ENCODE data around the gene NUCB1.
"Not testable (repeated sequence)": the region's sequence is repeated elsewhere in the genome, so short reads cannot be mapped to it uniquely, and the experiment has no call there.

NUCB1 gene

GRCh38 chr19:48874303-48875135, 25.6 kb upstream of the NUCB1 start:
- no peak for DNase-seq

- not testable (repeated sequence) for DNase-seq
Measured at GRCh38 chr19:48876043-48876981, 23.8 kb upstream of the NUCB1 start.

DNA sequence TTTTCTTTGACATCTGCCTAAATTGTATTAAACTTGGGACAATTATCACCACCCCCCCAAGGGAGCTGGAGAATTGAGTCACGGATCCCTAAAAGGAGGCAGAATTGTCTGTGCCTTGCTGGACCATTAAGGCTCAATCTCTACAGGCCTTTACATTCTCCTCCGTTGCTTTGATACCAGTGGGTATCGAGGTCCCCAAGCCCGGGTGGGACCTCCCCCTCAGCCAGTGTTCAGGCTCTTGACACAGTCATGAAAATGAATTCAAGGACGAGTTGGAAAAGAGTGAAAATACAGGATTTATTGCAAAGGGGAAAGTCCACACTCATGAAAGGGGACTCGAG, 22.3 kb upstream of the NUCB1 start:
- no peak for DNase-seq

GRCh38 chr19:48878196-48879024, 21.7 kb upstream of the NUCB1 start:
- DNase-seq: no peak

GRCh38 chr19:48879025-48879637, 21.0 kb upstream of the NUCB1 start:
- no peak for DNase-seq

DNA sequence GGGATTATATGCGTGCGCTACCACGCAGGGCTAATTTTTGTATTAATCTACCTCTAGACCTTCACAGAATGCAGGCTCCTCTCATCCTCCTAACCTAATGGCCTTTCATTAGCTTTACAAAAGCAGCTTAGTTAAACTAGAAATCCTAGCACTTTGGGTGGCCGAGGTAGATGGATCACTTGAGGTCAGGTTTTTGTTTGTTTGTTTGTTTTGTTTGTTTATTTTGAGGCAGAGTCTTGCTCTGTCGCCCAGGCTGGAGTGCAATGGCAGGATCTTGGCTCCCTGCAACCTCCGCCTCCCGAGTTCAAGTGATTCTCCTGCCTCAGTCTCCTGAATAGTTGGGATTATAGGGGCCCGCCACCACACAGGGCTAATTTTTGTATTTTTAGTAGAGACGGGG, 20.4 kb upstream of the NUCB1 start:
- not testable (repeated sequence) for DNase-seq

DNA sequence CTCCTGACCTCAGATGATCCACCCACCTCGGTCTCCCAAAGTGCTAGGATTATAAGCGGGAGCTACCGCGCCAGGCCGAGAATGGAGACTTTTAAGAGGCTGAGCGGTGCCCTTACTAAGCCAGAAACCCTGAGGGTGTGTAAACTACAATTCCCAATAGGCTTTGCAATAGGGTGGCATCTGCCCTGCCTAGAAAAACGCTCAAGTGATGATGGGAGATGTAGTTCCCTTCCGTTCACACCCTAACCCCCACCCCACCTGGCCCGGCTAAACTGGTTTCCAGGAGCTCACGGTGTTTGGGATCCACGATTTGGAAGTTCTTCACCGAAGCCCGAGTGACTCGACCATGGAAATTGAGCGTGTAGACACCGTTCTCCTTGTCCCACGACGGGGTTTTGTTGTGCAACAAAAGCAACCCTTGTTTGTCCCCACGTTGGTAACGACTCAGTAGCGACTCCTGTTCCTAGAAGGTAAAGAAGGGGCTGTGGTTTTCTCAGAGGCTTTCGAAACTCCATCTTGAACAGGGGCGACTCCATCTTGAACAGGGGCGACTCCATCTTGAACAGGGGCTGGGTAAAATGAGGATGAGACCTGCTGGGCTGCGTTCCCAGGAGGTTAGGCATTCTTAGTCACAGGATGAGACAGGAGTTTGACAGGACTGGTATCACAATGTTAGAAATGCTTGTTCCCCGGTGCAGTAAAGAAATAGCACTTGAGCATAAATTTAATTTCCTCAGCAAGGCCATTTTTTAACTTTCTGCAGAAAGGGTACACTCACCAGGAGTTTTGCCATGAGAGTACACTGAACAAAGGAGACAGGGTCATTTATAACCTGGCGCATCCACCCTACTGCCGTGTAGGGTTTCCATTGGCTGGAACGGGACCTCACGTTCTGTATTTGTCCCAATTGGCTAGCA, 18.1 kb upstream of the NUCB1 start:
- no peak for DNase-seq

GRCh38 chr19:48883726-48884125, 16.4 kb upstream of the NUCB1 start:
- no peak for DNase-seq

- DNase-seq: no peak
Measured at GRCh38 chr19:48887861-48888612, 12.1 kb upstream of the NUCB1 start.

- not testable (repeated sequence) for DNase-seq
Measured at GRCh38 chr19:48889496-48889895, 10.6 kb upstream of the NUCB1 start.

GRCh38 chr19:48890551-48890950, 9.6 kb upstream of the NUCB1 start:
- DNase-seq: no peak

DNA sequence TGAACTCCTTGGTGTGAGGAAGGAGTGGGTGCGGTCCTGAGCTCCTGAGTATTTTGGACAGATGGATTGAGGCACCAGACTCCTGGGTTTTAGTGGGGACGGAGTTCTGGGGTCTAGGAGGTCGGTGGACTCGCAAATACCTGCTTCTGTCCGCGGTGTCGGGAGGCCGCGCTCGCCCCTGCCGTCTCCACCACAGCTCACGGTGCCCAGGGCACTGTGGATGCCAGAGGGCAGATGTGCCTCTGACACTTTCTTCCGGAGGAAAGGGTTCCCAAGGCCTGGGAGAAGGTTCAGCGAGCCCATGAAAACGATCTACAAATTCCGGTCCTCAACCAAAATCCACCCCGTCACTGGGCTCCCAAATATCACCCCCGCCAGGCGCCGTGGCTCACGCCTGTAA, 4.9 kb upstream of the NUCB1 start:
- DNase-seq: no peak

- DNase-seq: no peak
Measured at GRCh38 chr19:48896191-48896720, 3.9 kb upstream of the NUCB1 start.

DNA sequence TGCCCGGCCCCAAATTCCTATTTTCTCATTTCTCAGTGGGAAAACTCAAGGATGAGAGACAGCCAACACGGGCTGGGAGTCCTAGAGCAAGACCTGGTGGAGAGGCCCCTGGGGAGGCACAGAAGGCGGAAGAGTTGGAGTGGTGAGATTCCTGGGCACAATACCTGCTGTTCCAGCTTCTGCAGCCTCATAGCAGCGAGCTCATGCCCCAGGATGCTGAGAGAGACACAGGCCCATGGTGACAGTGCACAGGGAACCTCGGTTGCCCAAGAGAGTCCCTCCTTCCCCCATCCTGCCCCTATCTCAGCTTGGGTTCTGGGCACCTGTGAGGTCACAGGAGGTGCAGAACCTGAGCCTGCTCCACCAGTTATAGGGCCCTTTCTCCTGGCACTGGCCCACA, 2.9 kb upstream of the NUCB1 start:
- DNase-seq: no peak

DNA sequence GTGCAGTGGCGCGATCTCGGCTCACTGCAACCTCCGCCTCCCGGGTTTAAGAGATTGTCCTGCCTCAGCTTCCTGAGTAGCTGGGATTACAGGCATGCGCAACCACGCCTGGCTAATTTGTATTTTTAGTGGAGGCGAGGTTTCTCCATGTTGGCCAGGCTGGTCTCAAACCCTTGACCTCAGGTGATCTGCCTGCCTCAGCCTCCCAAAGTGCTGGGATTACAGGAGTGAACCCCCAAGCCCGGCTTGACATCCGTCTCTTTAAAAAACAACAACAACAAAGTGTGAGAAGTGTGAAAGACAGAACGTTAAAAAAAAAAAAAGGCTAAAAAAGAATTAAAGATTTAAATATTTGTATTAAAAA, 744 bp upstream of the NUCB1 start:
- not testable (repeated sequence) for DNase-seq

DNA sequence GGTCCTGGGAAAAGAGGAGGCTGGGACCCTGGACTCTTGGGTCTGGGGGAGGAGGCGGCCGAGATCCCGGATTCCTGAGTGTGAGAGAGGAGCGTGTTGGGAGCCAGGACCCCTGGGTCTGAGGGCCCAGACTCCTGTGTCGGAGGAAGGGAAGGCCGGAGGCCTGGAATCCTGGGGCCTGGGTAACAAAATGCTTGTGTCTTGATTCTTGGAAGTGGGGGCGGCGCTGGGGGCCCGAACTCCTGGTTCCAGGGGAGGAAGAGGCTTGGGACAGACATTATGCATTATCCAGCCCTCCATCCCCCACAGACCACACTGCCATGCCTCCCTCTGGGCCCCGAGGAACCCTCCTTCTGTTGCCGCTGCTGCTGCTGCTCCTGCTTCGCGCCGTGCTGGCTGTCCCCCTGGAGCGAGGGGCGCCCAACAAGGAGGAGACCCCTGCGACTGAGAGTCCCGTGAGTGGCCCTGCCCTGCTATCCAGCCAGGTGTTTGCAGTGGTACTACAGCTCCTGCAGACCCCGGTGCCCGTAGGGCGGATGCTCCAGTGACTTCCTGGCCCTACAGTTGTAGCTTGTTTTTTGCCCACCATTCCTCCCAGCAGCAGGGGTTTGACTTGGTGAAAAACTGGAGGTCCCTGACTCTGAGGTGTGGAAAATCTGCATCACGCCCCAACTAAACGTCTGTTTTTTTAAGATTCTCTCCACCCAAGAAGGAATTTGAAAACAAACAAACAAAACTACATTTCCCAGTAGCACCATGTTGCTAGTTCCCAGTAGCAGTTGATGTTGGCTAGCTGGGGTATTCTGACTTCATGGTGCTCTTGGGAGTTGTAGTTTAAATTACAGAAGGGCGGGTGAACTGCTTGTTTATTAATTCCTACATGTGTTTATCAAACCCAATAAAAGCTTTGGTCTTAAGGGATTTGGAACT, 630 bp downstream of the NUCB1 start:
- no peak for DNase-seq

GRCh38 chr19:48902291-48902690, 2.2 kb downstream of the NUCB1 start:
- not testable (repeated sequence) for DNase-seq

GRCh38 chr19:48903788-48904187, 3.7 kb downstream of the NUCB1 start:
- not testable (repeated sequence) for DNase-seq

DNA sequence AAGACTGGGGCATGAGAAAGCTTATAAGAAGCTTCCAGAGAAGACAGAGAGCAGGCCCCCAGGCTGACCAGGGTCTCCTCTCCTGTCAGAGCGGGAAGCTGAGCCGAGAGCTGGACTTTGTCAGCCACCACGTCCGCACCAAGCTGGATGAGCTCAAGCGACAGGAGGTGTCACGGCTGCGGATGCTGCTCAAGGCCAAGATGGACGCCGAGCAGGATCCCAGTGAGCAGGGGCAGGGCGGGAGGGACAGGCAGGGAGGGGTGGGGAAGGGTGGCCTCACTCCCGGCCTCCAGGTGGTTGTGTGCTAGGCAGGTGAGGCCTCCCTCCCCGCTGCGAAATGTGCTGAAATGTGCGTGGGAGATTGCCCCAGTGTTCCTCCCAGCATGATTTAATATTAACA, 5.6 kb downstream of the NUCB1 start:
- no peak for DNase-seq

Measured in effector CD4-positive, alpha-beta T cell (primary cell).